Osteoblast (primary cell): ENCODE measurements around the gene OBP2B. TPM values are rescaled to one million over a fixed set of nuclear protein-coding genes. Genes with fewer than 3 reads are reported as not detected.
A peak's percentile ranks its signal among the peaks of the same experiment; 100 is the strongest.

ENCODE experiments used
- DNase-seq: peaks from one replicate; pipeline ENCODE4 v3.0.0; 2011; ENCODE audit warnings: low spot score, mixed read lengths; ENCODE audit not compliant: insufficient read length; ENCODE audit errors: missing footprints
- H2AFZ ChIP-seq: 2 replicates; pipeline ENCODE4 v1.6.0; 2011; ENCODE audit warnings: mild to moderate bottlenecking, low read length
- H3K27ac ChIP-seq: 2 replicates; pipeline ENCODE4 v1.5.1; 2011; ENCODE audit warnings: mild to moderate bottlenecking, low read depth, low read length, moderate library complexity
- H3K27me3 ChIP-seq: 2 replicates; pipeline ENCODE4 v1.6.0; 2012; ENCODE audit warnings: mild to moderate bottlenecking, control low read depth, inconsistent platforms, low read length, moderate library complexity; ENCODE audit not compliant: insufficient read depth
- H3K36me3 ChIP-seq: 2 replicates; pipeline ENCODE4 v1.5.1; 2011; ENCODE audit warnings: mild to moderate bottlenecking, low read length, control low read depth, moderate library complexity; ENCODE audit not compliant: insufficient read depth
- H3K4me1 ChIP-seq: 2 replicates; pipeline ENCODE4 v1.5.1; 2011; ENCODE audit warnings: mild to moderate bottlenecking, low read length, control low read depth, moderate library complexity; ENCODE audit not compliant: insufficient read depth
- H3K4me2 ChIP-seq: 2 replicates; pipeline ENCODE4 v1.6.0; 2011; ENCODE audit warnings: mild to moderate bottlenecking, low read length; ENCODE audit not compliant: insufficient read depth
- H3K4me3 ChIP-seq: fragments of 200-600 bp; sonication (generic); 3 replicates; pipeline ENCODE4 v1.5.1; 2012; ENCODE audit warnings: mild to moderate bottlenecking, low read length, inconsistent platforms; ENCODE audit not compliant: insufficient read depth
- H3K79me2 ChIP-seq: 2 replicates; pipeline ENCODE4 v1.6.0; 2012; ENCODE audit warnings: mild to moderate bottlenecking, low read length, control low read depth, inconsistent platforms; ENCODE audit not compliant: insufficient read depth
- H3K9me3 ChIP-seq: 2 replicates; pipeline ENCODE4 v1.5.1; 2011; ENCODE audit warnings: low read depth, low read length, control low read depth
- H4K20me1 ChIP-seq: 2 replicates; pipeline ENCODE4 v1.6.0; 2012; ENCODE audit warnings: mild to moderate bottlenecking, low read length, control low read depth; ENCODE audit not compliant: insufficient read depth
- total RNA-seq: library from RNA; depleted of rRNA; stranded (reverse); fragments of >200 nt; gene quantifications from 2 replicates; pipeline ENCODE4 v1.2.3, GENCODE V29; 2012
- TF ChIP-seq, protein P1 (sequence below): IDR thresholded peaks from 2 replicates; pipeline ENCODE4 v1.5.1; 2011; ENCODE audit warnings: mild to moderate bottlenecking, low read depth, low read length, moderate library complexity; ENCODE audit errors: extremely low read depth

OBP2B gene
- total RNA-seq, 1 donor = not detected

GRCh38 chr9:133246562-133246961 is 37.5 kb upstream of the OBP2B start:
- no peaks in the 10 kb centered on the region for H3K79me2 ChIP-seq

GRCh38 chr9:133242991-133243390 is 33.9 kb upstream of the OBP2B start:
- no peak overlapping the region for H2AFZ ChIP-seq
- TF ChIP-seq, protein P1, sequence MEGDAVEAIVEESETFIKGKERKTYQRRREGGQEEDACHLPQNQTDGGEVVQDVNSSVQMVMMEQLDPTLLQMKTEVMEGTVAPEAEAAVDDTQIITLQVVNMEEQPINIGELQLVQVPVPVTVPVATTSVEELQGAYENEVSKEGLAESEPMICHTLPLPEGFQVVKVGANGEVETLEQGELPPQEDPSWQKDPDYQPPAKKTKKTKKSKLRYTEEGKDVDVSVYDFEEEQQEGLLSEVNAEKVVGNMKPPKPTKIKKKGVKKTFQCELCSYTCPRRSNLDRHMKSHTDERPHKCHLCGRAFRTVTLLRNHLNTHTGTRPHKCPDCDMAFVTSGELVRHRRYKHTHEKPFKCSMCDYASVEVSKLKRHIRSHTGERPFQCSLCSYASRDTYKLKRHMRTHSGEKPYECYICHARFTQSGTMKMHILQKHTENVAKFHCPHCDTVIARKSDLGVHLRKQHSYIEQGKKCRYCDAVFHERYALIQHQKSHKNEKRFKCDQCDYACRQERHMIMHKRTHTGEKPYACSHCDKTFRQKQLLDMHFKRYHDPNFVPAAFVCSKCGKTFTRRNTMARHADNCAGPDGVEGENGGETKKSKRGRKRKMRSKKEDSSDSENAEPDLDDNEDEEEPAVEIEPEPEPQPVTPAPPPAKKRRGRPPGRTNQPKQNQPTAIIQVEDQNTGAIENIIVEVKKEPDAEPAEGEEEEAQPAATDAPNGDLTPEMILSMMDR = no peak
- no peaks in the 10 kb centered on the region for H3K27me3 ChIP-seq
- peaks cover 8% of the 10 kb centered on the region for H3K4me1 ChIP-seq
- H3K9me3 ChIP-seq = no peaks in the 10 kb centered on the region
- no peaks in the 10 kb centered on the region for H4K20me1 ChIP-seq
- DNase-seq = no peak
- H3K4me3 ChIP-seq = no peak overlapping the region
- no peak overlapping the region for H3K27ac ChIP-seq
- H3K4me2 ChIP-seq = no peak overlapping the region
- H3K79me2 ChIP-seq = no peaks in the 10 kb centered on the region
- H3K36me3 ChIP-seq = no peaks in the 10 kb centered on the region

More at GRCh38 chr9:133246562-133246961, 37.5 kb upstream of the OBP2B start:
- TF ChIP-seq, protein P1 = no peak
- Histone ChIP-seq H3K27me3 (peaks cover 10% of the 10 kb centered on the region), H3K4me1 (no peaks in the 10 kb centered on the region), H4K20me1 (no peaks in the 10 kb centered on the region), H3K4me2 (no peak overlapping the region), H3K4me3 (no peak overlapping the region), H2AFZ (no peak overlapping the region), H3K36me3 (no peaks in the 10 kb centered on the region), H3K9me3 (no peaks in the 10 kb centered on the region), H3K27ac (no peak overlapping the region)
- DNase-seq = no peak

- H3K9me3 ChIP-seq = no peaks in the 10 kb centered on the region
- H3K79me2 ChIP-seq = no peaks in the 10 kb centered on the region
- no peak overlapping the region for H3K4me2 ChIP-seq
- H3K4me3 ChIP-seq = no peak overlapping the region
- DNase-seq = peak; percentile 29
- H3K4me1 ChIP-seq = peaks cover 14% of the 10 kb centered on the region
- H3K27ac ChIP-seq = no peak overlapping the region
- TF ChIP-seq, protein P1 = no peak
- no peaks in the 10 kb centered on the region for H4K20me1 ChIP-seq
- H3K27me3 ChIP-seq = no peaks in the 10 kb centered on the region
- H3K36me3 ChIP-seq = no peaks in the 10 kb centered on the region
- H2AFZ ChIP-seq = no peak overlapping the region
Measured at GRCh38 chr9:133242241-133242640, 33.2 kb upstream of the OBP2B start.

GRCh38 chr9:133239533-133240090 is 30.6 kb upstream of the OBP2B start:
- TF ChIP-seq, protein P1 = no peak
- no peak overlapping the region for H2AFZ ChIP-seq

More at GRCh38 chr9:133239533-133240090, 30.6 kb upstream of the OBP2B start:
- Histone ChIP-seq H3K27me3 (no peaks in the 10 kb centered on the region), H3K4me1 (peaks cover 15% of the 10 kb centered on the region), H3K4me3 (no peak overlapping the region), H3K27ac (no peak overlapping the region), H3K36me3 (no peaks in the 10 kb centered on the region), H3K9me3 (no peaks in the 10 kb centered on the region), H4K20me1 (no peaks in the 10 kb centered on the region), H3K79me2 (no peaks in the 10 kb centered on the region), H3K4me2 (peak overlapping the region; percentile 86)
- peak; percentile 23 for DNase-seq
